Suprapubic skin (tissue), 3 donors: ENCODE data around the gene TAGLN3.

ENCODE experiments used
- CTCF ChIP-seq, 2 donors: fragments of 200-600 bp in 1 of 2; fragments of 450-650 bp in 1 of 2; sonication (generic) in 1 of 2; IDR thresholded peaks; one replicate each; pipeline ENCODE4 v1.5.1; 2016 to 2019; ENCODE audit warnings: antibody characterized with exemption in 2 of 2, mild to moderate bottlenecking in 1 of 2, moderate library complexity in 1 of 2
- EP300 ChIP-seq: sonication (generic); formaldehyde crosslinking; IDR thresholded peaks from one replicate; pipeline ENCODE4 v1.6.1; 2017; ENCODE audit warnings: antibody characterized with exemption

GRCh38 chr3:112042842-112043280 is 44.1 kb downstream of the TAGLN3 start:
- TF ChIP-seq CTCF (IDR thresholded peaks at IDR 0.05) = no peak
- no peak for TF ChIP-seq EP300
